ENCODE data around the gene GPRC5C.

- TF ChIP-seq GATA2 (IDR thresholded peaks at IDR 0.05; ENCODE audit: low read depth, low read length) = no peak
- TF ChIP-seq GATA3 (IDR thresholded peaks at IDR 0.05; ENCODE audit: low read depth, low read length) = no peak
Observed at GRCh38 chr17:74432424-74432690, 469 bp downstream of the GPRC5C start.
